Neural progenitor cell (in vitro differentiated cells): ENCODE measurements around the gene NCKAP1. TPM values are rescaled to one million over a fixed set of nuclear protein-coding genes. Genes with fewer than 3 reads are reported as not detected.

Source experiments
- DNase-seq: peaks from one replicate; pipeline ENCODE4 v3.0.0-alpha.2; 2016; ENCODE audit warnings: low spot score
- H2AFZ ChIP-seq: fragments of 200-600 bp; sonication (generic); replicated peaks from 2 replicates; pipeline ENCODE4 v1.6.1; 2016; ENCODE audit warnings: antibody characterized with exemption
- H3F3A ChIP-seq: fragments of 200-600 bp; sonication (generic); 2 replicates; pipeline ENCODE4 v1.6.1; 2016; ENCODE audit warnings: antibody characterized with exemption, low read depth
- H3K27ac ChIP-seq: fragments of 200-600 bp; sonication (generic); 2 replicates; pipeline ENCODE4 v1.5.1; 2016; ENCODE audit warnings: mild to moderate bottlenecking
- H3K27me3 ChIP-seq: fragments of 200-600 bp; sonication (generic); 2 replicates; pipeline ENCODE4 v1.6.1; 2016; ENCODE audit warnings: mild to moderate bottlenecking, moderate library complexity
- H3K36me3 ChIP-seq: fragments of 200-600 bp; sonication (generic); 2 replicates; pipeline ENCODE4 v1.5.1; 2016
- H3K4me1 ChIP-seq: fragments of 200-600 bp; sonication (generic); 2 replicates; pipeline ENCODE4 v1.6.1; 2016; ENCODE audit warnings: mixed run types
- H3K4me2 ChIP-seq: fragments of 200-600 bp; sonication (generic); 2 replicates; pipeline ENCODE4 v1.6.1; 2016
- H3K4me3 ChIP-seq: fragments of 200-600 bp; sonication (generic); 2 replicates; pipeline ENCODE4 v1.5.1; 2016
- H3K79me2 ChIP-seq: fragments of 200-600 bp; sonication (generic); 2 replicates; pipeline ENCODE4 v1.6.1; 2016; ENCODE audit warnings: low read depth
- H3K9ac ChIP-seq: fragments of 200-600 bp; sonication (generic); 2 replicates; pipeline ENCODE4 v1.6.1; 2016
- H3K9me3 ChIP-seq: fragments of 200-600 bp; sonication (generic); 2 replicates; pipeline ENCODE4 v1.5.1; 2016; ENCODE audit warnings: low read depth
- H4K20me1 ChIP-seq: fragments of 200-600 bp; sonication (generic); 2 replicates; pipeline ENCODE4 v1.6.1; 2016; ENCODE audit warnings: low read depth
- H3K27ac Mint-ChIP-seq: 3 replicates; pipeline ENCODE4 v1.8.0; 2021; ENCODE audit warnings: mixed read lengths
- H3K27me3 Mint-ChIP-seq: 2 replicates; pipeline ENCODE4 v1.8.0; 2022; ENCODE audit warnings: low read depth, mild to moderate bottlenecking, inconsistent platforms, moderate library complexity, mixed read lengths; ENCODE audit not compliant: insufficient read depth
- H3K36me3 Mint-ChIP-seq: 3 replicates; pipeline ENCODE4 v1.8.0; 2021; ENCODE audit warnings: mixed read lengths
- H3K4me1 Mint-ChIP-seq: 3 replicates; pipeline ENCODE4 v1.8.0; 2021; ENCODE audit warnings: mixed read lengths
- H3K4me3 Mint-ChIP-seq: 3 replicates; pipeline ENCODE4 v1.8.0; 2021; ENCODE audit warnings: mild to moderate bottlenecking, moderate library complexity, mixed read lengths
- H3K9me3 Mint-ChIP-seq: 3 replicates; pipeline ENCODE4 v1.8.0; 2020; ENCODE audit warnings: mixed read lengths
- CTCF ChIP-seq: fragments of 200-600 bp; sonication (generic); IDR thresholded peaks from 2 replicates; pipeline ENCODE4 v1.5.1; 2017; ENCODE audit warnings: antibody characterized with exemption, mild to moderate bottlenecking
- EZH2 ChIP-seq: fragments of 200-600 bp; sonication (generic); IDR thresholded peaks from 2 replicates; pipeline ENCODE4 v1.6.1; 2017; ENCODE audit warnings: antibody characterized with exemption, mild to moderate bottlenecking, moderate library complexity
- EZH2phosphoT487 ChIP-seq: fragments of 200-600 bp; sonication (generic); IDR thresholded peaks from 2 replicates; pipeline ENCODE4 v1.6.1; 2017; ENCODE audit warnings: antibody characterized with exemption
- total RNA-seq: library from RNA; depleted of rRNA; stranded (reverse); fragments of >200 nt; gene quantifications from 2 replicates; pipeline ENCODE4 v1.2.3, GENCODE V29; 2015; ENCODE audit warnings: low replicate concordance

Gene NCKAP1
- total RNA-seq, 1 donor from 2014 or later, result 164 TPM

GRCh38 chr2:183035954-183036669, 2.1 kb downstream of the NCKAP1 start:
- Histone ChIP-seq H3K36me3 (no peaks in the 10 kb centered on the region), H3K27me3 (peaks cover 21% of the 10 kb centered on the region), H2AFZ (no peak overlapping the region), H4K20me1 (peaks cover 61% of the 10 kb centered on the region), H3K4me1 (peaks cover 35% of the 10 kb centered on the region), H3K27ac (no peak overlapping the region), H3K79me2 (peaks cover 70% of the 10 kb centered on the region), H3K9ac (peak overlapping the region; percentile 95), H3K4me2 (peak overlapping the region; percentile 88), H3K4me3 (peak overlapping the region; percentile 97), H3K9me3 (no peaks in the 10 kb centered on the region), H3F3A (peaks cover 10% of the 10 kb centered on the region)
- Mint-ChIP-seq H3K36me3 (no peaks in the 10 kb centered on the region), H3K9me3 (no peaks in the 10 kb centered on the region), H3K27me3 (peaks cover 2% of the 10 kb centered on the region), H3K27ac (no peak overlapping the region), H3K4me3 (peak overlapping the region; percentile 95), H3K4me1 (peaks cover 28% of the 10 kb centered on the region)
- no peak for DNase-seq
- TF ChIP-seq CTCF, result no peak
- no peak for TF ChIP-seq EZH2phosphoT487
- TF ChIP-seq EZH2, result no peak

- H3K27me3 Mint-ChIP-seq, result peaks cover 2% of the 10 kb centered on the region
These were observed 2.8 kb downstream of the NCKAP1 start for GRCh38 chr2:183035298-183035953.

GRCh38 chr2:183034806-183035205, 3.5 kb downstream of the NCKAP1 start:
- Histone ChIP-seq H3K4me1 (peaks cover 35% of the 10 kb centered on the region), H3K9me3 (no peaks in the 10 kb centered on the region), H3F3A (peaks cover 10% of the 10 kb centered on the region), H3K4me3 (peak overlapping the region; percentile 97), H3K4me2 (peak overlapping the region; percentile 88), H3K79me2 (peaks cover 83% of the 10 kb centered on the region), H3K36me3 (no peaks in the 10 kb centered on the region), H3K27me3 (peaks cover 13% of the 10 kb centered on the region), H4K20me1 (peaks cover 74% of the 10 kb centered on the region), H3K27ac (peak overlapping the region; percentile 15), H2AFZ (no peak overlapping the region), H3K9ac (no peak overlapping the region)
- Mint-ChIP-seq H3K4me1 (peaks cover 28% of the 10 kb centered on the region), H3K27me3 (peaks cover 2% of the 10 kb centered on the region), H3K36me3 (no peaks in the 10 kb centered on the region), H3K9me3 (no peaks in the 10 kb centered on the region), H3K27ac (no peak overlapping the region), H3K4me3 (no peak overlapping the region)
- TF ChIP-seq EZH2phosphoT487, result no peak
- TF ChIP-seq CTCF, result no peak
- TF ChIP-seq EZH2, result no peak
- DNase-seq, result peak; percentile 54

More at GRCh38 chr2:183035298-183035953, 2.8 kb downstream of the NCKAP1 start:
- DNase-seq, result no peak
- peaks cover 35% of the 10 kb centered on the region for H3K4me1 ChIP-seq
- peak overlapping the region; percentile 88 for H3K4me2 ChIP-seq
- no peaks in the 10 kb centered on the region for H3K9me3 ChIP-seq
- peaks cover 77% of the 10 kb centered on the region for H3K79me2 ChIP-seq
- H3K27ac ChIP-seq, result peak overlapping the region; percentile 15
- H3K36me3 Mint-ChIP-seq, result no peaks in the 10 kb centered on the region
- peak overlapping the region; percentile 97 for H3K4me3 ChIP-seq
- H3K27me3 ChIP-seq, result peaks cover 19% of the 10 kb centered on the region
- no peak overlapping the region for H3K9ac ChIP-seq
- H3K4me1 Mint-ChIP-seq, result peaks cover 28% of the 10 kb centered on the region
- H3K9me3 Mint-ChIP-seq, result no peaks in the 10 kb centered on the region
- peaks cover 10% of the 10 kb centered on the region for H3F3A ChIP-seq
- no peaks in the 10 kb centered on the region for H3K36me3 ChIP-seq
- peak overlapping the region; percentile 95 for H3K4me3 Mint-ChIP-seq
- peak overlapping the region; percentile 57 for H3K27ac Mint-ChIP-seq
- TF ChIP-seq CTCF (no peak), EZH2 (no peak), EZH2phosphoT487 (no peak)
- peaks cover 68% of the 10 kb centered on the region for H4K20me1 ChIP-seq
- H2AFZ ChIP-seq, result no peak overlapping the region
